ENCODE results near the gene ATG14.
"Not testable (repeated sequence)": the region's sequence is repeated elsewhere in the genome, so short reads cannot be mapped to it uniquely, and the experiment has no call there.

ATG14 gene

GRCh38 chr14:55347748-55348147 lies 63.9 kb downstream of the ATG14 start:
- no peak for TF ChIP-seq CTCF (IDR thresholded peaks at IDR 0.05; ENCODE audit: low read depth, low read length, missing control alignments)
- in situ Hi-C loops (cut with HindIII; ENCODE audit: low sequenced_read_pairs), result no loop called here

DNA sequence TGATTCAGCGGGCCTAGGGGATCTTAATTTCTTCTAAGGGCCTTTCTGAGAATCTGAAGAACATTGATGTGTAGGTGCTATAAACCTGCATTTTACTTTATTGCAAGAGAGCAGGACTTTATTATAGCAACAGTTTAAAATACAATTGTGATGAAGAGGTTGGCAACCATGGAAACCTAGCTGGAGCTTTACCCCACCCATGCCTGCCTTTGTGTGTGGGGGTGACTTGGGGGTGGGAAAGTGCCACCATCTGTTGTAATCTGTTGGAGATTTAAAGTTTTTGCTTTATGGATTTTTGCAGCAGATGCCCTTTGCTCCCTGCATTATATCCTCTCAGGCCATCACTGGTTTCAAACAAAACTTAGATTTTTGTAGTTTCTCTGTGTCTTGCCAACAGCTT lies 64.6 kb downstream of the ATG14 start:
- TF ChIP-seq CTCF (IDR thresholded peaks at IDR 0.05; ENCODE audit: low read depth, low read length, missing control alignments), result no peak
- in situ Hi-C loops (cut with HindIII; ENCODE audit: low sequenced_read_pairs), result no loop called here

More at GRCh38 chr14:55347748-55348147, 63.9 kb downstream of the ATG14 start:
- no peak for DNase-seq (ENCODE audit: low read depth)
- H3K4me3 ChIP-seq (ENCODE audit: low read depth, low read length), result no peak overlapping the region

GRCh38 chr14:55344582-55345163 lies 67.0 kb downstream of the ATG14 start:
- H3K4me3 ChIP-seq (ENCODE audit: low read depth, low read length); DNase-seq (ENCODE audit: low read depth); in situ Hi-C loops (cut with HindIII; ENCODE audit: low sequenced_read_pairs): not testable (repeated sequence)

More for the DNA sequence above, 64.6 kb downstream of the ATG14 start:
- no peak overlapping the region for H3K4me3 ChIP-seq (ENCODE audit: low read depth, low read length)
- DNase-seq (ENCODE audit: low read depth), result no peak

DNA sequence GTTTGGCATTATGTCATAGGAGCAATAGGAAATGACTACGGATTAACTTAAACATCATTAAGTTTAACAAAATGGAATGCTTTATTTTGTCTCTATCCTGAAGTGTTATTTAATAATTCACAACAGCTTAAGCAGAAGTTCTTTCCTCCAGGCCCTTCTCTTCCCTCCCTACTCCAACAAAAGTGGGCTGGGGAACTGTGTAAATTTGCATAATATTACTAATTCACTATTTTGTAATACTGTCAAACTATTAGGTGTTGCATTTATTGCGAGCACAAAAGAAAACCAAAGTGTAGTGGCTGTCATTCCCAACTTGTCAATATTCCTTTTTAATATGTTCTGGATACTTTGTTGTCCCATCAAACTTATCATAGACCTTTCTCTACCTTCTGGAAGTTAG lies 69.8 kb downstream of the ATG14 start:
- H3K4me3 ChIP-seq (ENCODE audit: low read depth, low read length), result no peak overlapping the region
- no peak for TF ChIP-seq CTCF (IDR thresholded peaks at IDR 0.05; ENCODE audit: low read depth, low read length, missing control alignments)
- in situ Hi-C loops (cut with HindIII; ENCODE audit: low sequenced_read_pairs), result no loop called here
- no peak for DNase-seq (ENCODE audit: low read depth)

DNA sequence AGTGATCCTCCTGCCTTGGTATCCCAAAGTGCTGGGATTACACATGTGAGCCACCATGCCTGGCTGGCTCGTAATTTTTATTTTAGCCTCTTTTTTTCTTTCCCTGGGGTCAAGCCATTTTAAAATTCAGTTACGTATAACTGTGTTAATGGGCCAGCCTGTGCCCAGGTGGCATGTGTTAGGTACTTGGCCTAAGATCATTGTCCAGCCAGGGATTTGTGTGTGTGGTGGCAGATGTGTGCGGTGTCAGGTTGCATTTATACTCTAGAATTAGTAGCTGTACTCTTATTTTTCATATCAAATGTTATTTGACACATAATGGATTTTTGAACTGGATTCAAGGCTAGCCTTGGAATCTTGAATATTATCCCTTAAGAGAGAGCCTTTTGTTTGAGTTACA lies 71.1 kb downstream of the ATG14 start:
- H3K4me3 ChIP-seq (ENCODE audit: low read depth, low read length), result no peak overlapping the region
- no peak for TF ChIP-seq CTCF (IDR thresholded peaks at IDR 0.05; ENCODE audit: low read depth, low read length, missing control alignments)
- in situ Hi-C loops (cut with HindIII; ENCODE audit: low sequenced_read_pairs), result no loop called here
- DNase-seq (ENCODE audit: low read depth), result no peak

- no peak for DNase-seq (ENCODE audit: low read depth)
- TF ChIP-seq CTCF (IDR thresholded peaks at IDR 0.05; ENCODE audit: low read depth, low read length, missing control alignments), result no peak
- H3K4me3 ChIP-seq (ENCODE audit: low read depth, low read length), result no peak overlapping the region
- in situ Hi-C loops (cut with HindIII; ENCODE audit: low sequenced_read_pairs), result no loop called here
Measured at GRCh38 chr14:55339770-55340169, 71.9 kb downstream of the ATG14 start.

DNA sequence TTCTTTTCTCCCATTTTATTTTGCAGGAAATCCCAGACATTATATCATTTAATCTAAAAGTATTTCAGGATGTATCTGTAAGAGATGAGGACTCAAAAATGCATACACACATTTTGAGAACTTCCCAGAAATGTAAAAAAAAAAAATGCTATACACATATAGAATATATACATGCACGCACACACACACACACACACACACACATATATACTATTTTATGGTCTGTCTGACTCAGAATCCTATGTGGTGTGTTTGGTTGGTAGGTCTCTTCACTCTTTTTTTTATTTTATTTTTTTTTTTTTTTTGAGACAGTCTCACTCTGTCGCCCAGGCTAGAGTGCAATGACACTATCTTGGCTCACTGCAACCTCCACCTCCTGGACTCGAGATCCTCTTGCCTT lies 74.9 kb downstream of the ATG14 start:
- no peak for DNase-seq (ENCODE audit: low read depth)
- no peak overlapping the region for H3K4me3 ChIP-seq (ENCODE audit: low read depth, low read length)
- in situ Hi-C loops (cut with HindIII; ENCODE audit: low sequenced_read_pairs), result no loop called here
- no peak for TF ChIP-seq CTCF (IDR thresholded peaks at IDR 0.05; ENCODE audit: low read depth, low read length, missing control alignments)
